Nucleus accumbens (tissue), 56 donors: ENCODE data around the gene KDM3B.

Experiments used
- DNase-seq, 56 donors: peaks; one replicate each; lab custom pipeline; 2025; lab: John Stamatoyannopoulos, UW

Gene KDM3B

GRCh38 chr5:138444774-138445546, 92.5 kb downstream of the KDM3B start:
- DNase-seq = no peak

- no peak for DNase-seq
Observed at GRCh38 chr5:138445547-138446271, 93.2 kb downstream of the KDM3B start.

- DNase-seq = no peak
Observed at GRCh38 chr5:138448070-138448469, 95.6 kb downstream of the KDM3B start.

- peak in 20 of 56 donors; percentile 14 to 65 (median 38) for DNase-seq
Observed at GRCh38 chr5:138448481-138449398, 96.3 kb downstream of the KDM3B start.

- DNase-seq = peak in 50 of 56 donors; percentile 39 to 91 (median 68)
Observed at GRCh38 chr5:138449501-138450239, 97.2 kb downstream of the KDM3B start.

GRCh38 chr5:138450971-138451370, 98.5 kb downstream of the KDM3B start:
- DNase-seq = no peak

GRCh38 chr5:138452720-138453119, 100.2 kb downstream of the KDM3B start:
- DNase-seq = no peak

- no peak for DNase-seq
Observed at GRCh38 chr5:138453590-138453989, 101.1 kb downstream of the KDM3B start.

GRCh38 chr5:138454121-138454520, 101.6 kb downstream of the KDM3B start:
- no peak for DNase-seq

- DNase-seq = peak in 5 of 56 donors; percentile 15 to 35 (median 22)
Observed at GRCh38 chr5:138455232-138455930, 102.9 kb downstream of the KDM3B start.

- DNase-seq = peak in 17 of 56 donors; percentile 17 to 66 (median 42)
Observed at GRCh38 chr5:138457531-138458275, 105.2 kb downstream of the KDM3B start.

GRCh38 chr5:138458384-138458783, 105.9 kb downstream of the KDM3B start:
- peak in 25 of 56 donors; percentile 16 to 60 (median 32) for DNase-seq

GRCh38 chr5:138458856-138459255, 106.4 kb downstream of the KDM3B start:
- DNase-seq = no peak

GRCh38 chr5:138459311-138459933, 106.9 kb downstream of the KDM3B start:
- peak in 11 of 56 donors; percentile 19 to 46 (median 32) for DNase-seq

GRCh38 chr5:138460032-138460693, 107.7 kb downstream of the KDM3B start:
- DNase-seq = no peak

- DNase-seq = no peak
Observed at GRCh38 chr5:138461343-138462125, 109.0 kb downstream of the KDM3B start.
